Neural progenitor cell (in vitro differentiated cells): ENCODE measurements around the gene TRABD2B. TPM values are rescaled to one million over a fixed set of nuclear protein-coding genes. Genes with fewer than 3 reads are reported as not detected.

Experiments
- DNase-seq: peaks from one replicate; pipeline ENCODE4 v3.0.0-alpha.2; 2016; ENCODE audit warnings: low spot score
- H2AFZ ChIP-seq: fragments of 200-600 bp; sonication (generic); replicated peaks from 2 replicates; pipeline ENCODE4 v1.6.1; 2016; ENCODE audit warnings: antibody characterized with exemption
- H3F3A ChIP-seq: fragments of 200-600 bp; sonication (generic); 2 replicates; pipeline ENCODE4 v1.6.1; 2016; ENCODE audit warnings: antibody characterized with exemption, low read depth
- H3K27ac ChIP-seq: fragments of 200-600 bp; sonication (generic); 2 replicates; pipeline ENCODE4 v1.5.1; 2016; ENCODE audit warnings: mild to moderate bottlenecking
- H3K27me3 ChIP-seq: fragments of 200-600 bp; sonication (generic); 2 replicates; pipeline ENCODE4 v1.6.1; 2016; ENCODE audit warnings: mild to moderate bottlenecking, moderate library complexity
- H3K36me3 ChIP-seq: fragments of 200-600 bp; sonication (generic); 2 replicates; pipeline ENCODE4 v1.5.1; 2016
- H3K4me1 ChIP-seq: fragments of 200-600 bp; sonication (generic); 2 replicates; pipeline ENCODE4 v1.6.1; 2016; ENCODE audit warnings: mixed run types
- H3K4me2 ChIP-seq: fragments of 200-600 bp; sonication (generic); 2 replicates; pipeline ENCODE4 v1.6.1; 2016
- H3K4me3 ChIP-seq: fragments of 200-600 bp; sonication (generic); 2 replicates; pipeline ENCODE4 v1.5.1; 2016
- H3K79me2 ChIP-seq: fragments of 200-600 bp; sonication (generic); 2 replicates; pipeline ENCODE4 v1.6.1; 2016; ENCODE audit warnings: low read depth
- H3K9ac ChIP-seq: fragments of 200-600 bp; sonication (generic); 2 replicates; pipeline ENCODE4 v1.6.1; 2016
- H3K9me3 ChIP-seq: fragments of 200-600 bp; sonication (generic); 2 replicates; pipeline ENCODE4 v1.5.1; 2016; ENCODE audit warnings: low read depth
- H4K20me1 ChIP-seq: fragments of 200-600 bp; sonication (generic); 2 replicates; pipeline ENCODE4 v1.6.1; 2016; ENCODE audit warnings: low read depth
- H3K27ac Mint-ChIP-seq: 3 replicates; pipeline ENCODE4 v1.8.0; 2021; ENCODE audit warnings: mixed read lengths
- H3K27me3 Mint-ChIP-seq: 2 replicates; pipeline ENCODE4 v1.8.0; 2022; ENCODE audit warnings: low read depth, mild to moderate bottlenecking, inconsistent platforms, moderate library complexity, mixed read lengths; ENCODE audit not compliant: insufficient read depth
- H3K36me3 Mint-ChIP-seq: 3 replicates; pipeline ENCODE4 v1.8.0; 2021; ENCODE audit warnings: mixed read lengths
- H3K4me1 Mint-ChIP-seq: 3 replicates; pipeline ENCODE4 v1.8.0; 2021; ENCODE audit warnings: mixed read lengths
- H3K4me3 Mint-ChIP-seq: 3 replicates; pipeline ENCODE4 v1.8.0; 2021; ENCODE audit warnings: mild to moderate bottlenecking, moderate library complexity, mixed read lengths
- H3K9me3 Mint-ChIP-seq: 3 replicates; pipeline ENCODE4 v1.8.0; 2020; ENCODE audit warnings: mixed read lengths
- EZH2 ChIP-seq: fragments of 200-600 bp; sonication (generic); IDR thresholded peaks from 2 replicates; pipeline ENCODE4 v1.6.1; 2017; ENCODE audit warnings: antibody characterized with exemption, mild to moderate bottlenecking, moderate library complexity
- EZH2phosphoT487 ChIP-seq: fragments of 200-600 bp; sonication (generic); IDR thresholded peaks from 2 replicates; pipeline ENCODE4 v1.6.1; 2017; ENCODE audit warnings: antibody characterized with exemption
- total RNA-seq: library from RNA; depleted of rRNA; stranded (reverse); fragments of >200 nt; gene quantifications from 2 replicates; pipeline ENCODE4 v1.2.3, GENCODE V29; 2015; ENCODE audit warnings: low replicate concordance
- TF ChIP-seq, protein P1 (sequence below): fragments of 200-600 bp; sonication (generic); IDR thresholded peaks from 2 replicates; pipeline ENCODE4 v1.5.1; 2017; ENCODE audit warnings: antibody characterized with exemption, mild to moderate bottlenecking

The TRABD2B gene
- total RNA-seq, 1 donor from 2014 or later, result 0.09 TPM

DNA sequence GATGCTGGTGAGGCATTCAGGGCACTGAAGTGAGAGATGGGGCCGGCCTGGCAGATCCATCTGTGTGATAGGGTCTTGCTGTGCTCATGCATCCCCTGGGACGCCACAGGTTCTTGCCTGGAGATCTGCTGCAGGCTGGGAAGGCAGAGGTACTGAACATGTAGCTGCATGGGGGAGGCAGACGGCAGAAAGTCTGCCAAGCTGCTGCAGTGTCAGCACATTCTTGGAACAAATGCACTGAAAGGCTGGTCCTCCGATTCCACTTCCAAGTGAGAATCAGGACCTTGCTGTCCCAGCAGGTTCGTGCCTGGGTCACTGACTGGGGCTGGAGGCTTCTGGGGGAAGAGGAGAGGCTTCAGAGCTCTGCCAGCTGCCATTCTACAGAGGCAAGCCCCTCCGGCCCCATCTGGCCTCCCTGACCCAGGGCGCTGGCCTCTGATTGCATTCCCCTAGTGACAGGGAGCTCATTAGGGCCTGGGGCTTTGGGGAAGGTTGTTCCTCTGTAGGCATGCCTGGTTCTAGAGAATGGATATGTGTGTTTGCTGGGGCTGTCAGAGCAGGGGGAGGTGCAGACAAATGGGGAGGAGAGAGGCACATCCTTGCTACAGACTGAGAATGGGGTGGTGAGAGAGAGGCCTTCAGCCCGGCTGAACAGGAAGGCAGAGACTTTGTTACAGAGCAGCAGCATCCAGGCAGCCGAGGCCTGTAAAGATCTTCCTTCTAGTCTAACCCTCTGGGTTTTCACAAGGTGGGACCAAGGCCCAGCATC lies 174.0 kb downstream of the TRABD2B start:
- Histone ChIP-seq H3K27ac (no peak overlapping the region), H3K9me3 (no peaks in the 10 kb centered on the region), H2AFZ (no peak overlapping the region), H3K9ac (no peak overlapping the region), H3K4me1 (peaks cover 8% of the 10 kb centered on the region), H3K36me3 (no peaks in the 10 kb centered on the region), H3F3A (no peaks in the 10 kb centered on the region), H3K79me2 (no peaks in the 10 kb centered on the region), H3K4me2 (no peak overlapping the region), H4K20me1 (no peaks in the 10 kb centered on the region), H3K27me3 (no peaks in the 10 kb centered on the region), H3K4me3 (no peak overlapping the region)
- peak overlapping the region; percentile 70 for H3K27ac Mint-ChIP-seq
- no peaks in the 10 kb centered on the region for H3K27me3 Mint-ChIP-seq
- no peak for DNase-seq
- H3K4me1 Mint-ChIP-seq, result peaks cover 58% of the 10 kb centered on the region
- H3K9me3 Mint-ChIP-seq, result no peaks in the 10 kb centered on the region
- H3K36me3 Mint-ChIP-seq, result no peaks in the 10 kb centered on the region
- TF ChIP-seq EZH2 (no peak), EZH2phosphoT487 (no peak)
- TF ChIP-seq, protein P1, sequence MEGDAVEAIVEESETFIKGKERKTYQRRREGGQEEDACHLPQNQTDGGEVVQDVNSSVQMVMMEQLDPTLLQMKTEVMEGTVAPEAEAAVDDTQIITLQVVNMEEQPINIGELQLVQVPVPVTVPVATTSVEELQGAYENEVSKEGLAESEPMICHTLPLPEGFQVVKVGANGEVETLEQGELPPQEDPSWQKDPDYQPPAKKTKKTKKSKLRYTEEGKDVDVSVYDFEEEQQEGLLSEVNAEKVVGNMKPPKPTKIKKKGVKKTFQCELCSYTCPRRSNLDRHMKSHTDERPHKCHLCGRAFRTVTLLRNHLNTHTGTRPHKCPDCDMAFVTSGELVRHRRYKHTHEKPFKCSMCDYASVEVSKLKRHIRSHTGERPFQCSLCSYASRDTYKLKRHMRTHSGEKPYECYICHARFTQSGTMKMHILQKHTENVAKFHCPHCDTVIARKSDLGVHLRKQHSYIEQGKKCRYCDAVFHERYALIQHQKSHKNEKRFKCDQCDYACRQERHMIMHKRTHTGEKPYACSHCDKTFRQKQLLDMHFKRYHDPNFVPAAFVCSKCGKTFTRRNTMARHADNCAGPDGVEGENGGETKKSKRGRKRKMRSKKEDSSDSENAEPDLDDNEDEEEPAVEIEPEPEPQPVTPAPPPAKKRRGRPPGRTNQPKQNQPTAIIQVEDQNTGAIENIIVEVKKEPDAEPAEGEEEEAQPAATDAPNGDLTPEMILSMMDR, result no peak
- peak overlapping the region; percentile 2 for H3K4me3 Mint-ChIP-seq

DNA sequence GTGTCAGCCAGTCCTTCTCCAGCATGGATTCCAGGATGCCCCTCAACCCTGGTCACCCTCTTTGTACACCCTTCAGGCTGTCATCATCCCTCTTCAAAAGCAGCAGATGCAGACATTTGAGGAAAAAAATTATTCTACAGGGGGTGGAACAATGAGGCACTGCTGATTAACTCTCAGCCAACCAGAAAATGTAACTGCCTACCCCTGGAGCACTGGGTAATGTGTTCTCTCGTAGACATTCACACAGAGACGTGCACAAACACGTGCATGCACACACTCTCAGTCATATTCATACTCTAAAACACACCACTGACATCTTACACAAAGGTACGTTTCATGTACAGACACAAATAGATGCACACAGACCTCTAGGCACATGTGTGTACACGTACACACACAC lies 175.4 kb downstream of the TRABD2B start:
- H3K9me3 Mint-ChIP-seq, result no peaks in the 10 kb centered on the region
- no peaks in the 10 kb centered on the region for H3K9me3 ChIP-seq
- H3K4me1 ChIP-seq, result no peaks in the 10 kb centered on the region
- H3K4me3 Mint-ChIP-seq, result no peak overlapping the region
- no peaks in the 10 kb centered on the region for H3K27me3 ChIP-seq
- no peak overlapping the region for H3K27ac ChIP-seq
- no peak overlapping the region for H3K4me2 ChIP-seq
- no peaks in the 10 kb centered on the region for H3K36me3 Mint-ChIP-seq
- peak overlapping the region; percentile 28 for H3K27ac Mint-ChIP-seq
- no peak overlapping the region for H3K4me3 ChIP-seq
- no peak overlapping the region for H3K9ac ChIP-seq
- H2AFZ ChIP-seq, result no peak overlapping the region
- H3K4me1 Mint-ChIP-seq, result peaks cover 44% of the 10 kb centered on the region
- no peaks in the 10 kb centered on the region for H3F3A ChIP-seq
- no peaks in the 10 kb centered on the region for H3K79me2 ChIP-seq
- DNase-seq, result no peak
- H3K36me3 ChIP-seq, result no peaks in the 10 kb centered on the region
- H3K27me3 Mint-ChIP-seq, result no peaks in the 10 kb centered on the region
- no peaks in the 10 kb centered on the region for H4K20me1 ChIP-seq
- TF ChIP-seq EZH2phosphoT487 (no peak), EZH2 (no peak)
- TF ChIP-seq, protein P1, result no peak

DNA sequence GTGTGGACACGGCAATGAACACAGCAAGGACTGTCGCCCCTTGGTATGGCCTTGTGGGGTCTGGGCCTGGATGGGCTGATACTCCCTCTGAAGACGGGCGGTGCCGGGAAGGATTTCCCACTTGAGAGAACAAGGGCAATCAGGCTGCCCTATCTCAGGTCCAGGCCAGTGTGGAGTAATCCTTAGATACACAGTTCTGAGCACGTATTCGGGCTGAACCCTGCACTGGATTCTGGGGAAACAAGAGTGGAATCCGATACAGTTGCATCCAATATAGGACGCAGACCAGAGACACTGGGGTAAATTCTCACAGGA lies 177.7 kb downstream of the TRABD2B start:
- Histone ChIP-seq H3K27me3 (no peaks in the 10 kb centered on the region), H3K4me1 (peaks cover 1% of the 10 kb centered on the region), H3F3A (no peaks in the 10 kb centered on the region), H3K9ac (no peak overlapping the region), H4K20me1 (no peaks in the 10 kb centered on the region), H3K4me3 (no peak overlapping the region), H3K79me2 (no peaks in the 10 kb centered on the region), H3K9me3 (no peaks in the 10 kb centered on the region), H3K4me2 (no peak overlapping the region), H3K27ac (no peak overlapping the region), H3K36me3 (no peaks in the 10 kb centered on the region), H2AFZ (no peak overlapping the region)
- no peak for DNase-seq
- H3K27me3 Mint-ChIP-seq, result no peaks in the 10 kb centered on the region
- TF ChIP-seq EZH2, result no peak
- TF ChIP-seq EZH2phosphoT487, result no peak
- TF ChIP-seq, protein P1, result no peak
- H3K4me3 Mint-ChIP-seq, result no peak overlapping the region
- peaks cover 45% of the 10 kb centered on the region for H3K4me1 Mint-ChIP-seq
- H3K36me3 Mint-ChIP-seq, result no peaks in the 10 kb centered on the region
- no peaks in the 10 kb centered on the region for H3K9me3 Mint-ChIP-seq
- no peak overlapping the region for H3K27ac Mint-ChIP-seq
